Activated naive CD4-positive, alpha-beta T cell treated with anti-CD3 and anti-CD28 coated beads, Interleukin-2, amount 10 ng/mL, durations not matched to agents 7 days and 5 days (primary cell): ENCODE measurements around the gene WDR46.
A peak's percentile ranks its signal among the peaks of the same experiment; 100 is the strongest.
"Not testable (repeated sequence)": the region's sequence is repeated elsewhere in the genome, so short reads cannot be mapped to it uniquely, and the experiment has no call there.

Experiments
- CTCF ChIA-PET: fragments of 350-600 bp; sonication (Branson Sonifier 250); formaldehyde crosslinking; loops from one replicate; lab custom pipeline; 2021; ENCODE audit warnings: antibody characterized with exemption; lab: Charles Lee
- DNase-seq: peaks from one replicate; pipeline ENCODE4 v3.0.0-alpha.2; 2020
- H3K27ac Mint-ChIP-seq: one replicate; pipeline ENCODE4 v1.8.0; 2021; ENCODE audit warnings: mild to moderate bottlenecking, moderate library complexity, mixed read lengths
- H3K27me3 Mint-ChIP-seq: one replicate; pipeline ENCODE4 v1.8.0; 2021; ENCODE audit warnings: mild to moderate bottlenecking, mixed read lengths
- H3K36me3 Mint-ChIP-seq: one replicate; pipeline ENCODE4 v1.8.0; 2021; ENCODE audit warnings: mixed read lengths
- H3K4me1 Mint-ChIP-seq: one replicate; pipeline ENCODE4 v1.8.0; 2021; ENCODE audit warnings: mixed read lengths
- H3K4me3 Mint-ChIP-seq: one replicate; pipeline ENCODE4 v1.8.0; 2021; ENCODE audit warnings: mild to moderate bottlenecking, moderate library complexity, mixed read lengths
- H3K9me3 Mint-ChIP-seq: one replicate; pipeline ENCODE4 v1.8.0; 2021; ENCODE audit warnings: mixed read lengths

Gene WDR46

GRCh38 chr6:33273924-33274902 lies 14.8 kb downstream of the WDR46 start:
- peak; percentile 10 for DNase-seq
- H3K36me3 Mint-ChIP-seq, result peaks cover 54% of the 10 kb centered on the region
- CTCF ChIA-PET, result no interaction called here
- H3K9me3 Mint-ChIP-seq, result no peaks in the 10 kb centered on the region
- H3K27ac Mint-ChIP-seq, result peak overlapping the region; percentile 98
- H3K4me1 Mint-ChIP-seq, result peaks cover 80% of the 10 kb centered on the region
- peaks cover 4% of the 10 kb centered on the region for H3K27me3 Mint-ChIP-seq
- H3K4me3 Mint-ChIP-seq, result peak overlapping the region; percentile 94

GRCh38 chr6:33273129-33273923 lies 15.7 kb downstream of the WDR46 start:
- peaks cover 4% of the 10 kb centered on the region for H3K27me3 Mint-ChIP-seq
- CTCF ChIA-PET, result interaction anchor here (1.2 kb wide), 1 partner anchor 71 kb away, joined by 4 read pairs; no protein-coding TSS in a partner anchor
- peak; percentile 8 for DNase-seq
- peak overlapping the region; percentile 98 for H3K27ac Mint-ChIP-seq
- peaks cover 71% of the 10 kb centered on the region for H3K4me1 Mint-ChIP-seq
- H3K36me3 Mint-ChIP-seq, result peaks cover 54% of the 10 kb centered on the region
- peak overlapping the region; percentile 94 for H3K4me3 Mint-ChIP-seq
- no peaks in the 10 kb centered on the region for H3K9me3 Mint-ChIP-seq

GRCh38 chr6:33272275-33273128 lies 16.5 kb downstream of the WDR46 start:
- CTCF ChIA-PET, result interaction anchor here (0.9 to 1.2 kb wide), 3 partner anchors 18 to 72 kb away, joined by 3 to 4 read pairs (median 3); no protein-coding TSS in a partner anchor
- DNase-seq, result no peak
- H3K4me1 Mint-ChIP-seq, result peaks cover 64% of the 10 kb centered on the region
- peaks cover 57% of the 10 kb centered on the region for H3K36me3 Mint-ChIP-seq
- peak overlapping the region; percentile 94 for H3K4me3 Mint-ChIP-seq
- H3K27me3 Mint-ChIP-seq, result peaks cover 4% of the 10 kb centered on the region
- peak overlapping the region; percentile 98 for H3K27ac Mint-ChIP-seq
- H3K9me3 Mint-ChIP-seq, result no peaks in the 10 kb centered on the region

GRCh38 chr6:33271468-33272274 lies 17.4 kb downstream of the WDR46 start, which contains the start of the genes RPS18 and VPS52:
Gene RPS18, plus strand, starts transcription at chr6:33272075. Its CDS starts 45 bp downstream, at chr6:33272120.
Gene VPS52, minus strand, starts transcription at chr6:33271876. Its CDS starts 201 bp downstream, at chr6:33271675.
- peak within 1 kb of the TSS; percentile 94 for H3K4me3 Mint-ChIP-seq
- H3K27ac Mint-ChIP-seq, result peak within 1 kb of the TSS; percentile 98
- peaks cover 59% of the 10 kb centered on the region for H3K36me3 Mint-ChIP-seq
- no peaks in the 10 kb centered on the region for H3K9me3 Mint-ChIP-seq
- no peaks in the 10 kb centered on the region for H3K27me3 Mint-ChIP-seq
- CTCF ChIA-PET, result interaction anchor here (0.9 to 1.9 kb wide), 5 partner anchors 17 to 146 kb away, joined by 3 to 5 read pairs (median 4); partner anchors contain the start of gene CUTA
- peak; percentile 95 for DNase-seq
- peaks cover 60% of the 10 kb centered on the region for H3K4me1 Mint-ChIP-seq

- DNase-seq, result no peak
- Mint-ChIP-seq H3K36me3 (peaks cover 59% of the 10 kb centered on the region), H3K27ac (peak overlapping the region; percentile 98), H3K9me3 (no peaks in the 10 kb centered on the region), H3K4me1 (peaks cover 55% of the 10 kb centered on the region), H3K27me3 (no peaks in the 10 kb centered on the region), H3K4me3 (peak overlapping the region; percentile 94)
- CTCF ChIA-PET, result interaction anchor here (1.1 to 1.9 kb wide), 4 partner anchors 19 to 147 kb away, joined by 3 to 5 read pairs (median 4); partner anchors contain the start of gene CUTA
Observed at GRCh38 chr6:33271117-33271467, 17.9 kb downstream of the WDR46 start.

GRCh38 chr6:33264015-33264414 lies 25.0 kb downstream of the WDR46 start:
- peaks cover 66% of the 10 kb centered on the region for H3K36me3 Mint-ChIP-seq
- H3K9me3 Mint-ChIP-seq, result no peaks in the 10 kb centered on the region
- H3K4me3 Mint-ChIP-seq, result no peak overlapping the region
- CTCF ChIA-PET, result no interaction called here
- no peaks in the 10 kb centered on the region for H3K27me3 Mint-ChIP-seq
- H3K4me1 Mint-ChIP-seq, result peaks cover 3% of the 10 kb centered on the region
- peak; percentile 10 for DNase-seq
- H3K27ac Mint-ChIP-seq, result no peak overlapping the region

GRCh38 chr6:33262490-33262889 lies 26.5 kb downstream of the WDR46 start:
- not testable (repeated sequence) for H3K27ac Mint-ChIP-seq, H3K9me3 Mint-ChIP-seq, H3K27me3 Mint-ChIP-seq, DNase-seq, H3K4me1 Mint-ChIP-seq, H3K4me3 Mint-ChIP-seq
- H3K36me3 Mint-ChIP-seq, result peaks cover 59% of the 10 kb centered on the region
- CTCF ChIA-PET, result interaction anchor here (1.5 kb wide), 1 partner anchor 12 kb away, joined by 4 read pairs; no protein-coding TSS in a partner anchor

GRCh38 chr6:33259032-33259431 lies 30.0 kb downstream of the WDR46 start:
- Mint-ChIP-seq H3K9me3 (no peaks in the 10 kb centered on the region), H3K36me3 (peaks cover 36% of the 10 kb centered on the region), H3K4me3 (no peak overlapping the region), H3K4me1 (peaks cover 3% of the 10 kb centered on the region), H3K27me3 (no peaks in the 10 kb centered on the region), H3K27ac (no peak overlapping the region)
- DNase-seq, result peak; percentile 11
- CTCF ChIA-PET, result no interaction called here

GRCh38 chr6:33254591-33254990 lies 34.4 kb downstream of the WDR46 start:
- CTCF ChIA-PET, result interaction anchor here (0.7 to 1.9 kb wide), 3 partner anchors 18 to 130 kb away, joined by 3 to 6 read pairs (median 3); partner anchors contain the start of gene RPS18
- Mint-ChIP-seq H3K36me3 (peaks cover 29% of the 10 kb centered on the region), H3K9me3 (no peaks in the 10 kb centered on the region), H3K4me1 (peaks cover 25% of the 10 kb centered on the region), H3K27me3 (no peaks in the 10 kb centered on the region), H3K4me3 (no peak overlapping the region), H3K27ac (no peak overlapping the region)
- peak; percentile 19 for DNase-seq

GRCh38 chr6:33252759-33253158 lies 36.3 kb downstream of the WDR46 start:
- CTCF ChIA-PET, result no interaction called here
- Mint-ChIP-seq H3K4me1 (peaks cover 39% of the 10 kb centered on the region), H3K36me3 (peaks cover 21% of the 10 kb centered on the region), H3K4me3 (no peak overlapping the region), H3K9me3 (no peaks in the 10 kb centered on the region), H3K27ac (no peak overlapping the region), H3K27me3 (peaks cover 5% of the 10 kb centered on the region)
- no peak for DNase-seq

- H3K27me3 Mint-ChIP-seq, result peaks cover 7% of the 10 kb centered on the region
- CTCF ChIA-PET, result interaction anchor here (0.7 to 6.2 kb wide), 5 partner anchors 19 to 126 kb away, joined by 3 to 86 read pairs (median 4); partner anchors contain the start of genes B3GALT4, RPS18 and VPS52
- DNase-seq, result peak; percentile 5
- H3K27ac Mint-ChIP-seq, result peak overlapping the region; percentile 58
- peaks cover 20% of the 10 kb centered on the region for H3K36me3 Mint-ChIP-seq
- no peaks in the 10 kb centered on the region for H3K9me3 Mint-ChIP-seq
- H3K4me3 Mint-ChIP-seq, result peak overlapping the region; percentile 22
- H3K4me1 Mint-ChIP-seq, result peaks cover 39% of the 10 kb centered on the region
Observed at GRCh38 chr6:33251395-33252012, 37.5 kb downstream of the WDR46 start.

GRCh38 chr6:33250731-33251130 lies 38.3 kb downstream of the WDR46 start:
- peak overlapping the region; percentile 85 for H3K4me3 Mint-ChIP-seq
- CTCF ChIA-PET, result interaction anchor here (1.1 to 6.2 kb wide), 8 partner anchors 11 to 125 kb away, joined by 3 to 86 read pairs (median 4); partner anchors contain the start of genes B3GALT4, RPS18 and VPS52

More at GRCh38 chr6:33250731-33251130, 38.3 kb downstream of the WDR46 start:
- peak; percentile 15 for DNase-seq
- peak overlapping the region; percentile 97 for H3K27ac Mint-ChIP-seq
- peaks cover 14% of the 10 kb centered on the region for H3K27me3 Mint-ChIP-seq
- H3K4me1 Mint-ChIP-seq, result peaks cover 39% of the 10 kb centered on the region
- peaks cover 19% of the 10 kb centered on the region for H3K36me3 Mint-ChIP-seq
- H3K9me3 Mint-ChIP-seq, result no peaks in the 10 kb centered on the region
